HUES48 (cell line): ENCODE results near the gene LLGL1.

ENCODE experiments used
- H3K27ac ChIP-seq: one replicate; pipeline ENCODE4 v1.7.0; 2013; ENCODE audit warnings: low read depth, low read length, inconsistent platforms
- H3K27me3 ChIP-seq: 2 replicates; pipeline ENCODE4 v1.6.1; 2013; ENCODE audit warnings: mild to moderate bottlenecking, low read length; ENCODE audit not compliant: control insufficient read depth, insufficient read depth
- H3K36me3 ChIP-seq: 2 replicates; pipeline ENCODE4 v1.6.1; 2013; ENCODE audit warnings: low read length; ENCODE audit not compliant: control insufficient read depth, insufficient read depth
- H3K4me1 ChIP-seq: 2 replicates; pipeline ENCODE4 v1.6.1; 2013; ENCODE audit warnings: mild to moderate bottlenecking, low read length; ENCODE audit not compliant: control insufficient read depth, insufficient read depth
- H3K4me3 ChIP-seq: 2 replicates; pipeline ENCODE4 v1.5.1; 2013; ENCODE audit warnings: mild to moderate bottlenecking, low read depth, low read length
- H3K9ac ChIP-seq: 2 replicates; pipeline ENCODE4 v1.6.1; 2013; ENCODE audit warnings: mild to moderate bottlenecking, low read depth, low read length, moderate library complexity
- H3K9me3 ChIP-seq: 2 replicates; pipeline ENCODE4 v1.6.1; 2013; ENCODE audit warnings: low read length; ENCODE audit not compliant: control insufficient read depth, insufficient read depth

LLGL1 gene

GRCh38 chr17:18277076-18277475, 51.6 kb downstream of the LLGL1 start:
- no peak overlapping the region for H3K4me3 ChIP-seq
- no peaks in the 10 kb centered on the region for H3K9me3 ChIP-seq
- H3K9ac ChIP-seq, result no peak overlapping the region
- H3K27me3 ChIP-seq, result no peaks in the 10 kb centered on the region
- H3K4me1 ChIP-seq, result no peaks in the 10 kb centered on the region
- H3K36me3 ChIP-seq, result peaks cover 89% of the 10 kb centered on the region
- H3K27ac ChIP-seq, result no peak overlapping the region

GRCh38 chr17:18278867-18279266, 53.4 kb downstream of the LLGL1 start:
- Histone ChIP-seq H3K4me3 (no peak overlapping the region), H3K27ac (no peak overlapping the region), H3K27me3 (no peaks in the 10 kb centered on the region), H3K36me3 (peaks cover 91% of the 10 kb centered on the region), H3K9me3 (no peaks in the 10 kb centered on the region), H3K4me1 (no peaks in the 10 kb centered on the region), H3K9ac (no peak overlapping the region)

GRCh38 chr17:18280249-18280648, 54.8 kb downstream of the LLGL1 start:
- Histone ChIP-seq H3K9ac (no peak overlapping the region), H3K36me3 (peaks cover 92% of the 10 kb centered on the region), H3K4me1 (no peaks in the 10 kb centered on the region), H3K27ac (no peak overlapping the region), H3K27me3 (no peaks in the 10 kb centered on the region), H3K9me3 (no peaks in the 10 kb centered on the region), H3K4me3 (no peak overlapping the region)

- H3K4me3 ChIP-seq, result no peak overlapping the region
- H3K27ac ChIP-seq, result no peak overlapping the region
- no peaks in the 10 kb centered on the region for H3K4me1 ChIP-seq
- no peaks in the 10 kb centered on the region for H3K9me3 ChIP-seq
- H3K9ac ChIP-seq, result no peak overlapping the region
- no peaks in the 10 kb centered on the region for H3K27me3 ChIP-seq
- H3K36me3 ChIP-seq, result peaks cover 97% of the 10 kb centered on the region
Measured at GRCh38 chr17:18280766-18281371, 55.4 kb downstream of the LLGL1 start.

- Histone ChIP-seq H3K9ac (no peak overlapping the region), H3K9me3 (no peaks in the 10 kb centered on the region), H3K27me3 (no peaks in the 10 kb centered on the region), H3K4me1 (no peaks in the 10 kb centered on the region), H3K36me3 (peaks cover 94% of the 10 kb centered on the region), H3K27ac (no peak overlapping the region), H3K4me3 (no peak overlapping the region)
Measured at GRCh38 chr17:18281788-18282187, 56.4 kb downstream of the LLGL1 start.

GRCh38 chr17:18285296-18285695, 59.9 kb downstream of the LLGL1 start:
- H3K27me3 ChIP-seq, result no peaks in the 10 kb centered on the region
- no peak overlapping the region for H3K9ac ChIP-seq
- H3K9me3 ChIP-seq, result no peaks in the 10 kb centered on the region
- no peak overlapping the region for H3K27ac ChIP-seq
- peaks cover 93% of the 10 kb centered on the region for H3K36me3 ChIP-seq
- H3K4me3 ChIP-seq, result no peak overlapping the region
- H3K4me1 ChIP-seq, result no peaks in the 10 kb centered on the region

- no peak overlapping the region for H3K4me3 ChIP-seq
- no peaks in the 10 kb centered on the region for H3K27me3 ChIP-seq
- no peaks in the 10 kb centered on the region for H3K4me1 ChIP-seq
- peaks cover 87% of the 10 kb centered on the region for H3K36me3 ChIP-seq
- H3K27ac ChIP-seq, result no peak overlapping the region
- H3K9ac ChIP-seq, result no peak overlapping the region
- no peaks in the 10 kb centered on the region for H3K9me3 ChIP-seq
Measured at GRCh38 chr17:18291718-18292540, 66.5 kb downstream of the LLGL1 start.
